SJCRH30 (cell line): ENCODE measurements around the gene SMC4. TPM values are rescaled to one million over a fixed set of nuclear protein-coding genes. Genes with fewer than 3 reads are reported as not detected.
A peak's percentile ranks its signal among the peaks of the same experiment; 100 is the strongest.

Source experiments
- DNase-seq, 2 experiments: peaks; one replicate each; pipeline ENCODE4 v3.0.0-alpha.2; 2015 to 2020
- H3K27ac ChIP-seq: fragments of 250-450 bp; sonication (Bioruptor Pico); 2 replicates; pipeline ENCODE4 v1.5.1; 2020; ENCODE audit warnings: mild to moderate bottlenecking, moderate library complexity
- H3K27me3 ChIP-seq: fragments of 250-450 bp; sonication (Bioruptor Pico); 2 replicates; pipeline ENCODE4 v1.5.1; 2020; ENCODE audit warnings: mild to moderate bottlenecking, moderate library complexity
- H3K36me3 ChIP-seq: fragments of 250-450 bp; sonication (Bioruptor Pico); 2 replicates; pipeline ENCODE4 v1.5.1; 2020; ENCODE audit warnings: mild to moderate bottlenecking, moderate library complexity
- H3K4me1 ChIP-seq: fragments of 250-450 bp; sonication (Bioruptor Pico); 2 replicates; pipeline ENCODE4 v1.5.1; 2020; ENCODE audit warnings: mild to moderate bottlenecking, moderate library complexity
- H3K4me3 ChIP-seq: fragments of 250-450 bp; sonication (Bioruptor Pico); 2 replicates; pipeline ENCODE4 v1.5.1; 2020; ENCODE audit warnings: mild to moderate bottlenecking, moderate library complexity
- H3K9me3 ChIP-seq: fragments of 250-450 bp; sonication (Bioruptor Pico); replicated peaks from 2 replicates; pipeline ENCODE4 v1.5.1; 2020; ENCODE audit warnings: mild to moderate bottlenecking, moderate library complexity
- total RNA-seq: library from RNA; depleted of rRNA; stranded (reverse); fragments of >200 nt; shearing (Covaris generic); gene quantifications from 2 replicates; pipeline ENCODE4 v1.2.3, GENCODE V29; 2014

Gene SMC4
- total RNA-seq, 1 experiment from 2014 or later = 316 TPM

DNA sequence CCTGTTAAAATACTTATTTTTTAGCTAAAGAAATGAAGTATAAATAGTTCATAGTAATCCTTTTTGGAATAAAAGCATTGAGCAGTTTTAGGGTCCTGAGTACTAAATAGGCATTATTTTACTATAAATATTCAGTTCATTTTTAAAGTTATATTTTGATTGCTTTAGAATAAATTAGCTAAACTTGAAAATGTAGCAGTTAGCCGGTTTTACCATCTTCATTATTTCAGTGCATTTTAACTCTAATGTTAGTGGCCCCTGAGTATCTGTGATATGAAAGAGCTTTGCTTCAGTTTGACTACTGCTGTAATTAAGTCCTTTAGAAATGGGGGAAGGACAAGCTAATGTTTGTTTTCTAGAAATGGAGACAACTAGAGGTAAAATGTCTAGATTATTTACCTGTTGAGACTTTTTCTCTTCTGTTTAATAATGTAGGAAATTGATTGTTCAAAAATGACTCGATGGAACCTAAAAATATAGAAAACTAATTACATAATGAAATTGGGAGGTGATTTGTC, 3.6 kb downstream of the SMC4 start:
- DNase-seq = no peak
- H3K4me3 ChIP-seq = peak overlapping the region; percentile 89
- no peak overlapping the region for H3K27ac ChIP-seq
- H3K36me3 ChIP-seq = peaks cover 75% of the 10 kb centered on the region
- peaks cover 6% of the 10 kb centered on the region; the same call in 1 of the 2 replicates for H3K4me1 ChIP-seq
- H3K9me3 ChIP-seq = no peaks in the 10 kb centered on the region
- H3K27me3 ChIP-seq = no peaks in the 10 kb centered on the region

DNA sequence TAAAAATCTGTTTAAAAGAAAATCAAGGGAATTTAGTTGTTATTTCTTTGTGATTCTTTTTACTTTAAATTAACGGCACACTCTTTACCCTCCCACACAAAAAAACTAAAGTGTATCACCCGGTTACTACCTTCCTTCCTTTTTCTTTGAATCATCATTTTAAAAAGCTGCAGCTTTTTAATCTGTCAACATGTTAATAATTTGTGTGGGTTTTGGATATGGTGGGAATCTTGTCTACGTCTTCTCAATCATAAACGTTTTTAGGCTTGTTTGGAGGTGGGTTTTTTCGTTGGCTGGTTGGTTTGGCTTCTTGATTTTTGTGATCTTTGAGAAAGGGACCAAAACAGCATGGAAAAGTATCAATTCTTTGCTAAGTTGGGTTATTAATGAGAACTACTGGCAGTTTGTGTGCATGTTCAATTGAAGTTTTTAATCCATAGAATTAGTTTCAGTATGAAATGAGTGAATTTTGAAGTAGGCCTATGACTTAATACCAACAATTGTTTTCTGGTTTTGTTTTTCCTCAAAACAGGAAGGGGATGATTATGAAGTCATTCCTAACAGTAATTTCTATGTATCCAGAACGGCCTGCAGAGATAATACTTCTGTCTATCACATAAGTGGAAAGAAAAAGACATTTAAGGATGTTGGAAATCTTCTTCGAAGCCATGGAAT, 4.5 kb downstream of the SMC4 start:
- H3K27me3 ChIP-seq = no peaks in the 10 kb centered on the region
- no peak for DNase-seq

DNA sequence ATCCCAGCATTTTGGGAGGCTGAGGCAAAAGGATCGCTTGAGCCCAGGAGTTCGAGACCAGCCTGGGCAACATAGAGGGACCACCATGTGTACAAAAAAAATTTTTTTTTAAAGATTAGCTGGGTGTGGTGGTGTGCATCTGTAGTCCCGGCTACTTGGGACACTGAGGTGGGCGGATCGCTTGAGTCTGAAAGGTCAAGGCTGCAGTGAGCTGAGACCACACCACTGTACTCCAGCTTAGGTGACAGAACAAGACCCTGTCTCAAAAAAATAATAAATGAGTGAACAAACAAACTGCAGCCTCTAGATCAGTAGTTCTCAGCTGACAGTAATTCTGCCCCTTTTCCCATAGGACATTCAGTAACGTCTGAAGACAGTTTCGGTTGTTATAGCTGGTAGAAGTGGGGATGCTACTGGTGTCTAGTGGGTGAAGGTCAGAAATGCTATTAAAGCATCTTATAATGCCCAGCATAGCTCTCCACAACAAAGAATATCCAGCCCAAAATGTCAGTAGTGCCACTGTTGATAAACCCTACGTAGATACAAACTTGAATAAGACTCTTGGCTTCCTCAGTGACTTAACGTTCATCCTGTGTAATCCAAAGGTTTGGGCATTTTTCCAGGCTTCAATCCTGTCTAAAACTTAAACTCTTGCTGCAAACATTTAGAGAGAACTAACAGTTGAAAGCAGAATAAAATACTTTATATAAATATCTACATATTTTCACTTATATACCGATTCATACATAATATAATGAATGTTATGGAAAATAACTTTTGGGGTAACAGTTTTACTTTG, 10.6 kb downstream of the SMC4 start:
- H3K4me3 ChIP-seq = no peak overlapping the region
- no peak overlapping the region for H3K27ac ChIP-seq
- no peak for DNase-seq
- H3K9me3 ChIP-seq = no peaks in the 10 kb centered on the region
- peaks cover 92% of the 10 kb centered on the region for H3K36me3 ChIP-seq
- H3K4me1 ChIP-seq = no peaks in the 10 kb centered on the region
- H3K27me3 ChIP-seq = no peaks in the 10 kb centered on the region

More for the DNA sequence above, 4.5 kb downstream of the SMC4 start:
- Histone ChIP-seq H3K4me3 (peak overlapping the region; percentile 89), H3K9me3 (no peaks in the 10 kb centered on the region), H3K36me3 (peaks cover 83% of the 10 kb centered on the region), H3K27ac (no peak overlapping the region), H3K4me1 (peaks cover 6% of the 10 kb centered on the region; the same call in 1 of the 2 replicates)

DNA sequence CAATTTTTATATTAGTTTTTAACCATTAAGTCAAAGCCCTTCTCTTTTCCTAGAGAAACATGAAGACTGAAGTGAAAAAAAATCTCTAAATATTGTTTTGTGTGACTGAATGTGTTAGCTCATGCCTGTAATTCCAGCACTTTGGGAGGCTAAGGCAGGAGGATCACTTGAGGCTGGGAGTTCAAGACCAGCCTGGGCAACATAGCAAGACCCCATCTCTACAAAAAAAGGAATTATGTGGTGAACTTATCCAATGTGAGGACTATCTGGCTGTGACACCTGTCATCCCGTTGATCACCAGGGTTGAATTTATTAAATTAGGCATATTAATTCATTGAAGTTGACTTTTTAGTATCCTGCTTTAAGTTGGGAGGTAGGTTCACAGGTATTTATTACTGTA, 13.0 kb downstream of the SMC4 start:
- Histone ChIP-seq H3K27ac (no peak overlapping the region), H3K36me3 (peaks cover 92% of the 10 kb centered on the region)

DNA sequence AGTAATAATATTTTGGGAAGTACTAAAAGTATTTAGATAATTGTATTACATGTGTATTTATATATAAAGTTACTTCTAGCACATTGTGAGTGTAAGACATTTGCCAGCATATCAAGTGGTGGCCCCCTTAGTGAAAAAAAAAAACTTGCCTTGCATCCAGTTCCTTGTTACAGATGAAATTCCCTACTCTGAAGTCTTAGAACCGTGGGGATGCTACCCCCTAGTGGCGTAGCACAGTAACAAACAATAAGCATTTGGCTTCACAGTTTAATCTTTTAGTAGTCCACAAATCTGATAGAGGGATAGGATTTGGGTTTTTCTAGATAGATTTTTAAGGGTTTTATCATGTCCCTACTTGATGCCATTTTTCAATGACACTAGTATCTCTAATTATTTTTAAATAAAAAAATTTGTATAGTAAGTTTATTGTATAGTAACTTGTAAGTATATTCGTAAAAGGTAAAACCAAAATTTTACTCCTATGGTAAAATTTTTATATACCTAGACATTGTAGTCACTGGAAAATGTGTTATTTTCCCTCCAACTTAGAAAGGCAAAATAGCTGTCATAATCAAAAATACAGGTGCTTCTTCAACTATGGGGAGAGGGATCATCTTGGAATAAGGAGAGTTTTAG, 14.3 kb downstream of the SMC4 start:
- H3K4me3 ChIP-seq = no peak overlapping the region
- H3K27me3 ChIP-seq = no peaks in the 10 kb centered on the region
- H3K27ac ChIP-seq = no peak overlapping the region
- H3K36me3 ChIP-seq = peaks cover 92% of the 10 kb centered on the region
- no peaks in the 10 kb centered on the region for H3K9me3 ChIP-seq
- peak; percentile 54 to 77 for DNase-seq
- no peaks in the 10 kb centered on the region for H3K4me1 ChIP-seq

More for the DNA sequence above, 13.0 kb downstream of the SMC4 start:
- no peaks in the 10 kb centered on the region for H3K27me3 ChIP-seq
- H3K4me1 ChIP-seq = no peaks in the 10 kb centered on the region
- H3K4me3 ChIP-seq = no peak overlapping the region
- DNase-seq = no peak
- no peaks in the 10 kb centered on the region for H3K9me3 ChIP-seq

DNA sequence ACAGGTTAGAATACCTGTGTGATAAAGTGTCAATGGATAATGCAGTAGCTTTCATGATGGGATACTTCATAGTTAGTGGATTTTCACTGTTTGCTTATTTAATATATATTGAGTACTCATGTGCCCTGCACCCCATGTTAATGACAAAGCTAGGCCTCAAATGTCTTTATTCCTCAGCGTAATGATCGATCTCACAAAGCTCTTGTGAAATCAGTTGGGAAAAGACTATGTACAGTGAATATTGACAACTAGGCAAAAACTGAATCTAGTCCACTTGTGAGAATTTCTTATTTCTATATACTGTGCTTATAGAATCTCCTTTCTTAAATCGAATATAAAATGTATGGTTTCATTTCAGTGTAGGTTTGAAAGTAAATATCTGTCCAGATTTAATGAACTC, 17.9 kb downstream of the SMC4 start:
- Histone ChIP-seq H3K9me3 (no peaks in the 10 kb centered on the region), H3K27me3 (no peaks in the 10 kb centered on the region), H3K4me3 (no peak overlapping the region), H3K4me1 (no peaks in the 10 kb centered on the region), H3K27ac (no peak overlapping the region), H3K36me3 (peaks cover 98% of the 10 kb centered on the region)
- DNase-seq = no peak

DNA sequence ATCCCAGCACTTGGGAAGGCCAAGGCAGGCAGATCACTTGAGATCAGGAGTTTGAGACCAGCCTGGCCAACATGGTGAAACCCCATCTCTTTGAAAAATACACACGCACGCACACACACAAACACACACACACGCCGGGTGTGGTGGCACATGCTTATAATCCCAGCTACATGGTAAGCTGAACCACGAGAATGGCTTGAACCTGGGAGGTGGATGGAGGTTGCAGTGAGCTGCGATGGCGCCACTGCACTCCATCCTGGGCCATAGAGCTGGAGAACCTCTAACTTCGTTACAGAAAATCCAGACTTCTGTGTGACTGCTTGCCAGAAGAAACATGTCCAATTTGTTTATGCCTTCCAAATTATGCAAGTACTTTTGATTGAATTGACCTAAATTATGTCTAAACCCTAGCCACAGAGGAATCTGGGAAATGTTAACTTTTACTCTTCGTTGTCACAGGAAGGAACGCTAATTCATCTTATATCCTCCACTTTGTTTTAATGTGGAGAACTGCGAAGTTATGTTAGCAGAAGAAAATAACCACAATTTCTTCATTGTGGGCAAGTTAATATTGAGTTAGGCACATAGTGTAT, 28.5 kb downstream of the SMC4 start:
- no peak overlapping the region for H3K4me3 ChIP-seq
- no peaks in the 10 kb centered on the region for H3K27me3 ChIP-seq
- H3K9me3 ChIP-seq = no peaks in the 10 kb centered on the region
- peaks cover 98% of the 10 kb centered on the region for H3K36me3 ChIP-seq
- no peak for DNase-seq
- H3K4me1 ChIP-seq = no peaks in the 10 kb centered on the region
- H3K27ac ChIP-seq = no peak overlapping the region

DNA sequence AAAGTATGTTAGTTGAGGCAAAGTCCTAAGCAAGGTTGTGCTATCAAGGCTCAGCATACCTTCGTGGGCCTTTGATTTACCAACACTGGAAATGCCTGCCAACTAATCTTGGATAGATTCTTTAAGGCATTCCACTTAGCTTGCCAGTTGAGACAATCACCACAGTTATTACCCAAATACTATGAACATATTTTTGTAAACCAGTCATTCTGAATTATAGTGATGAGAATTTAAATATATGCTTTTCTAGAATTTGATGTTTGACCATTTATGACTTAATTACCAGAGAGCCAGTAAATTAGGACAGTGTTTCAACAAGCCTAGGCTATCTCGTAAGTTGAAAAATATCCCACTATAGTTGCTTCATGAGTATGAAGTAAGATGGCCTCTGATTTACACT, 34.6 kb downstream of the SMC4 start:
- no peak for DNase-seq
- H3K9me3 ChIP-seq = no peaks in the 10 kb centered on the region
- peaks cover 73% of the 10 kb centered on the region for H3K36me3 ChIP-seq
- no peak overlapping the region for H3K4me3 ChIP-seq
- no peaks in the 10 kb centered on the region for H3K27me3 ChIP-seq
- H3K4me1 ChIP-seq = no peaks in the 10 kb centered on the region
- no peak overlapping the region for H3K27ac ChIP-seq

DNA sequence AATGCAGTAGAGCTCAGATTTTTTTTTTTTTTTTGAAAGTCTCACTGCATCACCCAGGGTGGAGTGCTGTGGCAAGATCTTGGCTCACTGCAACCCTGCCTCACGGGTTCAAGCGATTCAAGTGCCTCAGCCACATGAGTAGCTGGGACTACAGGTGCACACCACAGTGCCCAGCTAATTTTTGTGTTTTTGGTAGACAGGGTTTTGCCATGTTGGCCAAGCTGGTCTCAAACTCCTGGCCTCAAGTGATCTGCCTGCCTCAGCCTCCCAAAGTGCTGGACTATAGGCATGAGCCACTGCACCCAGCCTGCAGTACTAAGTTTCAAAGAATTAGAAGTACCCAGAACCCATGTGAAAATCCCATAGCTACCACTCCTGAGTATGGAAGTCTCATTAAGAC, 35.6 kb downstream of the SMC4 start:
- Histone ChIP-seq H3K27me3 (no peaks in the 10 kb centered on the region), H3K9me3 (no peaks in the 10 kb centered on the region), H3K36me3 (peaks cover 72% of the 10 kb centered on the region), H3K27ac (no peak overlapping the region), H3K4me1 (no peaks in the 10 kb centered on the region), H3K4me3 (no peak overlapping the region)
- no peak for DNase-seq

DNA sequence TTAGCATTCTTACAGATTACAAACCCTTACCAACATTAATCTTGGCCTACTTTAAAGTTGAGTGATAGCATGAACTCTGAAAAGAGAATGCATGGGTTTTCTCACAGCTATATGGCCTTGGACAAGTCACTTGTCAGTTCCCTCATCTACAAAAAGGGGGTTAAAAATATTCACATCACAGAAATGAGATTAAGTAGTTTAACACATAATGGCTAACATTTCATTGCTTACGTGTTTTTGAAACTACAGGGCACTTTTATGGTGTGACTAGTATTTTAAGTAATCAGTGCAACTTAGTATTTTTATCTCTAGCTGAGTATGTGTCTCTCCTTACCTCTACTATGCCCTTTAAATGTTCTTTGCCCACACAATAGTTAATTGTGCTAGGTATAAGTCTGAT, 36.3 kb downstream of the SMC4 start:
- Histone ChIP-seq H3K4me1 (no peaks in the 10 kb centered on the region), H3K27ac (no peak overlapping the region), H3K9me3 (no peaks in the 10 kb centered on the region), H3K27me3 (no peaks in the 10 kb centered on the region), H3K36me3 (peaks cover 66% of the 10 kb centered on the region), H3K4me3 (no peak overlapping the region)
- DNase-seq = no peak

DNA sequence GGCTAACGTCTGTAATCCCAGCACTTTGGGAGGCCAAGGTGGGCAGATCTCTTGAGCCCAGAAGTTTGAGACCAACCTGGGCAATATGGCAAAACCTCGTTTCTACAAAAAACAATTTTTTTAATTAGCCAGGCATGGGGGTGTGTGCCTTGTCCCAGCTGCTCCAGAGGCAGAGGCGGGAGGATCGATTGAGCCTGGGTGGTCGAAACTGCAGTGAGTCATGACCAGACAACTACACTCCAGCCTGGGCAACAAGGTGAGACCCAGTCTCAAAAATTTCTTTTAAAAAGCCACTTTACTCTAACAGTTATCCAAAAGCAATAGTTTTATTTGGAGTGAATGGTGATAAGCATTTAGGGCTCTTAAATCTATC, 37.6 kb downstream of the SMC4 start:
- Histone ChIP-seq H3K36me3 (peaks cover 59% of the 10 kb centered on the region), H3K4me3 (no peak overlapping the region), H3K27me3 (no peaks in the 10 kb centered on the region), H3K9me3 (no peaks in the 10 kb centered on the region), H3K27ac (no peak overlapping the region), H3K4me1 (no peaks in the 10 kb centered on the region)
- DNase-seq = peak; percentile 13 to 24

DNA sequence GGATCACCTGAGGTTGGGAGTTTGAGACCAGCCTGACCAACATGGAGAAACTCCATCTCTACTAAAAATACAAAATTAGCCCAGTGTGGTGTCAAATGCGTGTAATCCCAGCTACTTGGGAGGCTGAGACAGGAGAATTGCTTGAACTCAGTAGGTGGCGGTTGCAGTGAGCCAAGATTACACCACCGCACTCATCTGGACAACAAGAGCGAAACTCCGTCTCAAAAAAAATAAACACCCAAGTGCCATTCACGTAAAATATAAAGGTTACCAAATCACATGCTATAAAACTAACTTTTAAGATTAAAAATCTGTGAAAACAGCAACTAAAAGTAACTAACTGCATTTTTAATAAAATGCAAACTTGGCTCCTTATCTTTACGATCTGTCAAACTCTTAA, 41.2 kb downstream of the SMC4 start:
- Histone ChIP-seq H3K27me3 (no peaks in the 10 kb centered on the region), H3K9me3 (no peaks in the 10 kb centered on the region), H3K36me3 (peaks cover 38% of the 10 kb centered on the region), H3K4me3 (no peak overlapping the region), H3K4me1 (no peaks in the 10 kb centered on the region), H3K27ac (no peak overlapping the region)
- DNase-seq = no peak

DNA sequence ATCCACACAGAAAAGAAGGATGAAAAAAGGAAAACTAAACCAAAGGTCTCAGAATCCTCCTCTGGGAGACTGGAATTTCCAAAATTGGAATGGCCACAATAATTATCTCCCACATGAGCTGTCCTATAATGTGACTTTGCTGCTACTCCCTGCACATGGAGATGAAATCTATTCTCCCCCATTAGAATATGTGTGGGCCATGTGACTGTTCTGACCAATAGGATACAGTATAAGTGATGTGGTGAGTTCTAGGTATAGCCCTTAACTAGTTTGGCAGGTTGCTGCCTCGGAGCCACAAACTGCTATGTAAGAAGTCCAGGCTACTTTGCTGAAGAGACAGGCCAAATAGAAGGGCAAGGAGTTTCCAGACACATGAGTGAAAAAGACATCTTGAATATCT, 45.0 kb downstream of the SMC4 start:
- Histone ChIP-seq H3K9me3 (no peaks in the 10 kb centered on the region), H3K27ac (no peak overlapping the region), H3K4me3 (no peak overlapping the region), H3K36me3 (peaks cover 35% of the 10 kb centered on the region), H3K27me3 (no peaks in the 10 kb centered on the region), H3K4me1 (peaks cover 2% of the 10 kb centered on the region; the same call in 1 of the 2 replicates)
- no peak for DNase-seq

DNA sequence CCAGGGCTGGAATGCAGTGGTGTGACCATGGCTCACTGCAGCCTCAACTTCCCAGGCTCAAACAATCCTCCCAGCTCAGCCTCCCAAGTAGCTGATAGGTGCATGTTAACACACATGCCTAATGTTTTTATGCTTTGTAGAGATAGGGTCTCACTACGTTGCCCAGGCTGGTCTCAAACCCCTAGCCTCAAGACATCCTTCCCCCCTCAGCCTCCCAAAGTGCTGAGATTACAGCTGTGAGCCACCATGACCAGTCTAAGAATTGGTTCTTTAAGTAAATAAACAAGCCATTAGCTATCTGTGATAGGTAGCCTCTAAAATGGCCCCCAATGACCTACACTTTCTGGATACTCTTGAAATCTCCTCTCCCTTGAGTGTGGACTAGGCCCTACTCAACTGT, 46.4 kb downstream of the SMC4 start:
- no peak for DNase-seq
- Histone ChIP-seq H3K4me1 (peaks cover 2% of the 10 kb centered on the region; the same call in 1 of the 2 replicates), H3K27ac (no peak overlapping the region), H3K4me3 (no peak overlapping the region), H3K36me3 (peaks cover 29% of the 10 kb centered on the region), H3K9me3 (no peaks in the 10 kb centered on the region), H3K27me3 (no peaks in the 10 kb centered on the region)
